ENCODE results near the gene LUC7L.
"Not testable (repeated sequence)": the region's sequence is repeated elsewhere in the genome, so short reads cannot be mapped to it uniquely, and the experiment has no call there.

DNA sequence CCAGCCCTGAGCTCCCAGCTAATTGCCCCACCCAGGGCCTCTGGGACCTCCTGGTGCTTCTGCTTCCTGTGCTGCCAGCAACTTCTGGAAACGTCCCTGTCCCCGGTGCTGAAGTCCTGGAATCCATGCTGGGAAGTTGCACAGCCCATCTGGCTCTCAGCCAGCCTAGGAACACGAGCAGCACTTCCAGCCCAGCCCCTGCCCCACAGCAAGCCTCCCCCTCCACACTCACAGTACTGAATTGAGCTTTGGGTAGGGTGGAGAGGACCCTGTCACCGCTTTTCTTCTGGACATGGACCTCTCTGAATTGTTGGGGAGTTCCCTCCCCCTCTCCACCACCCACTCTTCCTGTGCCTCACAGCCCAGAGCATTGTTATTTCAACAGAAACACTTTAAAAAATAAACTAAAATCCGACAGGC is 59.2 kb downstream of the LUC7L start:
- TF ChIP-seq, protein P1, sequence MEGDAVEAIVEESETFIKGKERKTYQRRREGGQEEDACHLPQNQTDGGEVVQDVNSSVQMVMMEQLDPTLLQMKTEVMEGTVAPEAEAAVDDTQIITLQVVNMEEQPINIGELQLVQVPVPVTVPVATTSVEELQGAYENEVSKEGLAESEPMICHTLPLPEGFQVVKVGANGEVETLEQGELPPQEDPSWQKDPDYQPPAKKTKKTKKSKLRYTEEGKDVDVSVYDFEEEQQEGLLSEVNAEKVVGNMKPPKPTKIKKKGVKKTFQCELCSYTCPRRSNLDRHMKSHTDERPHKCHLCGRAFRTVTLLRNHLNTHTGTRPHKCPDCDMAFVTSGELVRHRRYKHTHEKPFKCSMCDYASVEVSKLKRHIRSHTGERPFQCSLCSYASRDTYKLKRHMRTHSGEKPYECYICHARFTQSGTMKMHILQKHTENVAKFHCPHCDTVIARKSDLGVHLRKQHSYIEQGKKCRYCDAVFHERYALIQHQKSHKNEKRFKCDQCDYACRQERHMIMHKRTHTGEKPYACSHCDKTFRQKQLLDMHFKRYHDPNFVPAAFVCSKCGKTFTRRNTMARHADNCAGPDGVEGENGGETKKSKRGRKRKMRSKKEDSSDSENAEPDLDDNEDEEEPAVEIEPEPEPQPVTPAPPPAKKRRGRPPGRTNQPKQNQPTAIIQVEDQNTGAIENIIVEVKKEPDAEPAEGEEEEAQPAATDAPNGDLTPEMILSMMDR (IDR thresholded peaks at IDR 0.05 in 4 of 5, conservative IDR thresholded peaks at IDR 0.05 in 1 of 5): not testable (repeated sequence)
- TF ChIP-seq POLR2A (IDR thresholded peaks at IDR 0.05): not testable (repeated sequence)

Data from gastrocnemius medialis (tissue), 4 donors.